Caco-2 (cell line): ENCODE data around the gene MAML2. TPM values are rescaled to one million over a fixed set of nuclear protein-coding genes. Genes with fewer than 3 reads are reported as not detected.

ENCODE experiments used
- BruUV-seq: library from RNA; stranded (reverse); fragments of 400-500 nt; replicated peaks from 2 replicates; lab custom pipeline; 2021; lab: Mats Ljungman, UMichigan
- CTCF ChIA-PET: fragments of 300-600 bp; sonication (Branson Sonifier 250); formaldehyde crosslinking; loops from one replicate; lab custom pipeline; 2022; ENCODE audit warnings: antibody characterized with exemption; lab: Charles Lee
- POLR2A ChIA-PET: fragments of 300-600 bp; sonication (Branson Sonifier 250); formaldehyde crosslinking; loops from one replicate; lab custom pipeline; 2022; ENCODE audit warnings: antibody characterized with exemption; lab: Charles Lee
- DNase-seq, 2 experiments: peaks; one replicate each; pipeline versions ENCODE4 v3.0.0 to v3.0.0-alpha.2; 2020 to 2022
- H3K27me3 ChIP-seq: replicated peaks from 2 replicates; pipeline ENCODE4 v1.6.0; 2011; ENCODE audit warnings: low read length; ENCODE audit not compliant: control insufficient read depth, insufficient read depth
- H3K36me3 ChIP-seq: 2 replicates; pipeline ENCODE4 v1.5.1; 2011; ENCODE audit warnings: low read length; ENCODE audit not compliant: control insufficient read depth, insufficient read depth
- H3K4me1 ChIP-seq: fragments of 250-450 bp; sonication (Bioruptor Pico); 2 replicates; pipeline ENCODE4 v1.5.1; 2020; ENCODE audit warnings: mild to moderate bottlenecking
- H3K4me3 ChIP-seq: 2 replicates; pipeline ENCODE4 v1.5.1; 2011; ENCODE audit warnings: low read depth, mild to moderate bottlenecking, control low read depth, low read length
- H3K9me3 ChIP-seq: fragments of 250-450 bp; sonication (Bioruptor Pico); 2 replicates; pipeline ENCODE4 v1.5.1; 2020; ENCODE audit warnings: mild to moderate bottlenecking, moderate library complexity
- H3K27ac Mint-ChIP-seq: one replicate; pipeline ENCODE4 v1.8.0; 2022; ENCODE audit warnings: mixed read lengths; ENCODE audit not compliant: unreplicated experiment
- H3K27me3 Mint-ChIP-seq: one replicate; pipeline ENCODE4 v1.8.0; 2022; ENCODE audit warnings: mixed read lengths; ENCODE audit not compliant: insufficient read depth, unreplicated experiment
- H3K36me3 Mint-ChIP-seq: one replicate; pipeline ENCODE4 v1.8.0; 2022; ENCODE audit warnings: mild to moderate bottlenecking, mixed read lengths; ENCODE audit not compliant: insufficient read depth, unreplicated experiment
- H3K4me1 Mint-ChIP-seq: one replicate; pipeline ENCODE4 v1.8.0; 2022; ENCODE audit warnings: low read depth, mixed read lengths; ENCODE audit not compliant: unreplicated experiment
- H3K4me3 Mint-ChIP-seq: one replicate; pipeline ENCODE4 v1.8.0; 2022; ENCODE audit warnings: mild to moderate bottlenecking, moderate library complexity, mixed read lengths; ENCODE audit not compliant: unreplicated experiment
- H3K9me3 Mint-ChIP-seq: one replicate; pipeline ENCODE4 v1.8.0; 2022; ENCODE audit warnings: mixed read lengths; ENCODE audit not compliant: unreplicated experiment
- CTCF ChIP-seq, 2 experiments: fragments of 200-600 bp in 1 of 2; IDR thresholded peaks; 1 replicate in 1 of 2; 2 replicates in 1 of 2; pipeline versions ENCODE4 v1.5.1 to v1.8.0; 2011 to 2022; ENCODE audit warnings: antibody characterized with exemption in 1 of 2, control low read depth in 1 of 2, inconsistent platforms in 1 of 2, low read depth in 1 of 2, low read length in 1 of 2, mild to moderate bottlenecking in 1 of 2, moderate library complexity in 1 of 2; ENCODE audit not compliant: insufficient read depth in 1 of 2, severe bottlenecking in 1 of 2, unreplicated experiment in 1 of 2
- intact Hi-C: fragments of 100-400 bp; cut with micrococcal nuclease; formaldehyde crosslinking; loops from one replicate; pipeline ENCODE4 v1.10.0; 2022; ENCODE audit not compliant: unreplicated experiment
- total RNA-seq: library from RNA; stranded (reverse); gene quantifications from 2 replicates; pipeline ENCODE4 v1.2.3, GENCODE V29; 2022

MAML2 gene
- total RNA-seq, 1 experiment from 2014 or later: 11.5 TPM

GRCh38 chr11:96280444-96280843 is 62.6 kb downstream of the MAML2 start:
- Histone ChIP-seq H3K36me3 (0 out of 2 replicates have a peak, but pooled peaks cover 2% of the 10 kb centered on the region), H3K4me1 (peaks cover 39% of the 10 kb centered on the region), H3K9me3 (no peaks in the 10 kb centered on the region), H3K4me3 (no peak overlapping the region), H3K27me3 (no peaks in the 10 kb centered on the region)
- no TSS peak for BruUV-seq
- ChIA-PET POLR2A (no interaction called here), CTCF (interaction anchor here (2.6 kb wide), 1 partner anchor 63 kb away, joined by 11 read pairs; the partner anchor contains the start of gene MAML2)
- no peak for TF ChIP-seq CTCF (IDR thresholded peaks at IDR 0.05; ENCODE audit: insufficient read depth in 1 of 2, low read depth in 1 of 2, low read length in 1 of 2, severe bottlenecking in 1 of 2, unreplicated experiment in 1 of 2)
- Mint-ChIP-seq H3K4me3 (no peak overlapping the region), H3K36me3 (peaks cover under 1% of the 10 kb centered on the region), H3K27me3 (no peaks in the 10 kb centered on the region), H3K27ac (no peak overlapping the region), H3K4me1 (peaks cover 37% of the 10 kb centered on the region), H3K9me3 (no peaks in the 10 kb centered on the region)
- DNase-seq: no peak
- intact Hi-C loops: no loop called here

GRCh38 chr11:96279896-96280290 is 63.1 kb downstream of the MAML2 start:
- TF ChIP-seq CTCF (IDR thresholded peaks at IDR 0.05; ENCODE audit: insufficient read depth in 1 of 2, low read depth in 1 of 2, low read length in 1 of 2, severe bottlenecking in 1 of 2, unreplicated experiment in 1 of 2): no peak
- BruUV-seq: no TSS peak
- H3K4me3 Mint-ChIP-seq: no peak overlapping the region
- ChIA-PET CTCF (interaction anchor here (2.6 kb wide), 1 partner anchor 63 kb away, joined by 11 read pairs; the partner anchor contains the start of gene MAML2), POLR2A (no interaction called here)
- H3K36me3 Mint-ChIP-seq: no peaks in the 10 kb centered on the region
- H3K27ac Mint-ChIP-seq: no peak overlapping the region
- no peaks in the 10 kb centered on the region for H3K27me3 Mint-ChIP-seq
- no peak for DNase-seq
- Histone ChIP-seq H3K4me3 (no peak overlapping the region), H3K27me3 (no peaks in the 10 kb centered on the region), H3K4me1 (peaks cover 41% of the 10 kb centered on the region), H3K9me3 (no peaks in the 10 kb centered on the region), H3K36me3 (0 out of 2 replicates have a peak, but pooled peaks cover 2% of the 10 kb centered on the region)
- H3K4me1 Mint-ChIP-seq: peaks cover 37% of the 10 kb centered on the region
- intact Hi-C loops: no loop called here
- H3K9me3 Mint-ChIP-seq: no peaks in the 10 kb centered on the region

GRCh38 chr11:96279018-96279895 is 63.7 kb downstream of the MAML2 start:
- no peaks in the 10 kb centered on the region for H3K27me3 Mint-ChIP-seq
- H3K36me3 Mint-ChIP-seq: no peaks in the 10 kb centered on the region
- Histone ChIP-seq H3K4me3 (no peak overlapping the region), H3K4me1 (peaks cover 41% of the 10 kb centered on the region), H3K36me3 (0 out of 2 replicates have a peak, but pooled peaks cover 2% of the 10 kb centered on the region), H3K27me3 (no peaks in the 10 kb centered on the region), H3K9me3 (no peaks in the 10 kb centered on the region)
- intact Hi-C loops: no loop called here
- TF ChIP-seq CTCF (IDR thresholded peaks at IDR 0.05; ENCODE audit: insufficient read depth in 1 of 2, low read depth in 1 of 2, low read length in 1 of 2, severe bottlenecking in 1 of 2, unreplicated experiment in 1 of 2): no peak
- peaks cover 37% of the 10 kb centered on the region for H3K4me1 Mint-ChIP-seq
- H3K27ac Mint-ChIP-seq: no peak overlapping the region
- H3K4me3 Mint-ChIP-seq: no peak overlapping the region
- no peak for DNase-seq
- H3K9me3 Mint-ChIP-seq: no peaks in the 10 kb centered on the region
- ChIA-PET POLR2A (no interaction called here), CTCF (interaction anchor here (2.6 kb wide), 1 partner anchor 64 kb away, joined by 11 read pairs; the partner anchor contains the start of gene MAML2)
- no TSS peak for BruUV-seq
